C1 segment of cervical spinal cord (tissue), 14 donors: ENCODE measurements around the gene ADAM8.

Experiments used
- DNase-seq, 14 donors: peaks; one replicate each; lab custom pipeline; 2025; lab: John Stamatoyannopoulos, UW

Gene ADAM8

GRCh38 chr10:133282846-133283390 lies 6.2 kb upstream of the ADAM8 start:
- no peak for DNase-seq

DNA sequence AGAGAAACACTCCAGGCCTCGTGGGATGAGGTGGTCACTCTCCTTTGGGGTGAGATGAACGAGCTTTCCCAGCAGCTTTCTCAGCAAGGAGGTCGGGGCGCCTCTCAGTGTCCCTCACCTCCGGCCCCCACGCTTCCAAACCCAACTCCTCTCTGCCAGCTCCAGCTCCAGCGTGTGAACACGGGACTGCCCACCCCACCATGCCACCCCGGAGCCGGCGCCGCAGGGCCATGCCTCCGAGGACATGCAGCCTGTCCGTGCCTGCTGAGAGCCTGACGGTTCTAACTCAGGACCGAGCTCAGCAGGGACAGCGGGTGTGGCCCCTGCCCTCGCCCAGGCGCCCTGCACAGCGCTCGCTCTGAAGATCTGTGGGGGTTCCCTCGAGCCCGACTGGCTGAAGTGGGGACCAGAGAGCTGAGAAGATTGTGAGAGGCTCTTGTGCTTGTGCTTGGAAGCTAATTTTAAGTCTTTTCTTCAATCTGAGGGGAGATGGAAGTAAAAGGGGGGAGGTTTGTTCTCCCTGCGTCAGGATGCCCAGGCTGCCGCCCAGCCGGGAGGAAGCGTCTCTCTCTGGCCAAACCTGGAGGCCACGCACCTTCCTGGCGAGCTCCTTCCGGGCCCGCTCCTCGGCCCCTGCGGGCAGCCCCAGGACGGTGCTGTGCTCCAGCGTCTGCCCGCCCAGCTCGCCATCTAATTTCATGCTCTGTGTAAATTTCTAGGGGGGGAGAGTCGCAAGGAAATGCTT lies 5.1 kb upstream of the ADAM8 start:
- no peak for DNase-seq

GRCh38 chr10:133281084-133281483 lies 4.4 kb upstream of the ADAM8 start:
- no peak for DNase-seq

- no peak for DNase-seq
These were observed 3.9 kb upstream of the ADAM8 start for GRCh38 chr10:133280391-133281059.

- DNase-seq = no peak
These were observed 2.9 kb upstream of the ADAM8 start for GRCh38 chr10:133279326-133280226.

GRCh38 chr10:133278577-133279265 lies 2.1 kb upstream of the ADAM8 start:
- peak in 3 of 14 donors; percentile 27 to 59 (median 34) for DNase-seq

DNA sequence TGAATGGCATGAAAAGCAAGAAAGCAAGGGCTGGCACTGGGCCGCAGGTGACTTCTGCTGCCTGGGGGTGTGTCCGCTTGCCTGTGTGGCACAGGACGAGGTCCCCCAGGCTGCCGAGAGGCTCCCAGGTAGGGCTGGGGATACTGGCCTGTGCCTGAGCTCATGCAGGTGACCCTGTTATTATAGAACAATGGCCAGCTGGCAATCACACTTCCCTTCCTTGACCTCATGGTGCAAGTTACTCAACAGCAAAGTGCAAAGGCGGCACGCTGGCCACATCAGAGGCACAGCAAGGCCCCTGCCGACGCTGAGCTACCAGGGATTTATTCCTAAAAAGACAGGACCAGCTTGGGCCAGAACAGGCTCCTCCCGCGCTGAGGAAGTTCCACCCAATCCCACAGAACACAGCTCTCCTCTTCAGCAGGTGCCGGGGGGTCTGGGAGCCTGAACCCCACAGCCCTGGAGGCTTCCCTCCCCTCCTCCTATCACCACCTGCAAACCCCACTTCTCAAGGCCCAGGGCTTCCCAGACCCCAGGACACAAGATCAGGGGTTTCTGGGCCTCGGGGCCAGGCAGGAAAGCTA lies 1.4 kb upstream of the ADAM8 start:
- no peak for DNase-seq

GRCh38 chr10:133277277-133277992 lies 767 bp upstream of the ADAM8 start:
- DNase-seq = no peak

DNA sequence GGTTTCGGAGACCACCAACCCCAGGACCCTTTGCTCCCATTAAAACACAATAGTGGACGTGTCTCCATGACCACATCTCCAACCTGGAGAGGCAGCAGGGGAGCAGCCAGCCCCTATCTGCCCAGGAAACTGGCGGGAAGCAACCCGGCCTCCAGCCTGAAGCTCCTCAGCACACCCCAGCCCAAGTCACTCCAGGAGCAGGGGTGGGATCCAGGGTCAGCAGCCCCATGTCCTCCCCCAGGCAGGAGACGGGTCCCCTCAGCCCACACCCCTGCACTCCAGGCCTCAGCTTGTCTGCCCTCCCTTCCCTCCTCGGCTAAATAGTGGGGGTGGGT lies 601 bp downstream of the ADAM8 start:
- DNase-seq = no peak

DNA sequence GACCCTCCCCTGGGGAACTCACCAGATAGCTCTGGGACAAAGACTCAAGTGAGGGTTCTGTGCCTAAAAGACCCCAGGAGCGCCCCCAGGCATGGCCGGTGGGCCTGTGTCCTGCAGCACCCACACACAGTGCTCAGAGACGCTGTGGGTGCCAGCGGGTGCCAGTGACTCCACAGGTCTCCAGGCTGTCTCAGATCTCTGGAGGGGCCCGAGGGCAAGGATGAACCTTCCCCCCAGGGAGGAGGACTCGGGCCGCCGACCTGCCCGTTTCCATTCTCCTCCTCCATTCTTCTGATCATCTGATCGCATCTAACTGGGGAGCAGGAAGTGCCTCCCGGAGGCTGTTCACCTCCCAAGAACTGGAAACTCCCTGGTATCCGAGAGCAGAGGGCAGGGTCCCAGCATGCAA lies 980 bp downstream of the ADAM8 start:
- DNase-seq = no peak

GRCh38 chr10:133274751-133275683 lies 1.7 kb downstream of the ADAM8 start:
- DNase-seq = no peak

GRCh38 chr10:133273534-133274143 lies 3.0 kb downstream of the ADAM8 start:
- no peak for DNase-seq

- DNase-seq = no peak
These were observed 3.7 kb downstream of the ADAM8 start for GRCh38 chr10:133272964-133273420.

GRCh38 chr10:133272301-133272963 lies 4.2 kb downstream of the ADAM8 start:
- DNase-seq = no peak

DNA sequence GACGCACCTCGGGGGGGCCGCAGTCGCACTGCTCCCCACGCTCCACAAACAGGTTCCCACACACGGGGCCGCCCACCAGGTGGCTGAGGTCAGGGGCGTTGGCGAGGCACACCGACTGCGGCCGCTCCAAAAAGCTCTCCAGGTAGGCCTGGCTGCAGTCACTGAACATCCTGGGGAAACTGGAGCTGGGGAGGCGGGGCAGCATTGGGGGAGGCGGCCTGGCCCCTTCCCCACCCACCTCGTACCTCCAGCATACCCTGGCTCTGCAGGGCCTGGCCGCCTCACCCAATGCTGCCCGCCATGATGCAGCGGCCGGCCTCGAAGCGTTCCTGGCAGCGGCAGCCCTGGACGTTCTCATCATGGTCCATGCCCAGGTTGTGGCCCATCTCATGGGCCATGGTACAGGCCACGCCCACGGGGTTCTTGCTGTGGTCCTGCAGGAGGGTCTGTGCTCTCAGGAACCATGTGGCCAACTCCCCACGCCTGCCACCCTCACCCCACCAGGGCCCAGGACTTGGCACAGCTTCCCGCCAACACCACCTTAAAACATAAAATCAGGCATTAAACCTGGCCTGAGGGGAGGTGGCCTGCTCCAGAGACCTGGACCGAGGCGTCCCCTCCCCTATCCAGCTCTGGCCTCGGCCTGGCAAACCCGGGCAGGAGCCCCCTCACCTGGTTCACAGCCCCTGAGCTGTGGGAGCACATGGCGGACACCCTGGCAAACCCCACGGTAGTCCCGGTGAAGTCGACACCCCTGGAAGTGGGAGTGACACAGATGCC lies 5.0 kb downstream of the ADAM8 start:
- DNase-seq = no peak

- no peak for DNase-seq
These were observed 5.8 kb downstream of the ADAM8 start for GRCh38 chr10:133270773-133271297.

DNA sequence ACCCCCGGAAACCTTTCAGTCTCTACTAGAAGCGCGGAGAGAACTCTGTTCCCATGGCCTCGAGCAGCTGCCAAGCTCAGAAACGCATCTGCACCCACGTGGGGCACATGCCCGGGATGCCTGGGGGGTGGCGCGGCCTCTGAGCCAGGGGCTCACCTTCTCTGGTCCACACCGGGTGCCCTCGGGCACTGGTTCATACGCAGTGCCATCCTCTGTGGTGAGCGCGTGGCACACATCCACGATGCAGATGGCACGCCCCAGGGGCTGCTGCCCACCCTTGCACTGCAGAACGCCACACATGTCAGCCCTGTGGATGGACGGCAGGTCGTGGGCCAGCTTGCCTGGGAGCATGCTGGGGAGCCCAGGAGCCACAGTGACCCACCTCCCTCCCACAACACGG lies 6.5 kb downstream of the ADAM8 start:
- no peak for DNase-seq
